Measurements from ENCODE around the gene OR52H1. TPM values are rescaled to one million over a fixed set of nuclear protein-coding genes. Genes with fewer than 3 reads are reported as not detected.

The OR52H1 gene
- total RNA-seq, 2 donors from 2014 or later, result not detected

DNA sequence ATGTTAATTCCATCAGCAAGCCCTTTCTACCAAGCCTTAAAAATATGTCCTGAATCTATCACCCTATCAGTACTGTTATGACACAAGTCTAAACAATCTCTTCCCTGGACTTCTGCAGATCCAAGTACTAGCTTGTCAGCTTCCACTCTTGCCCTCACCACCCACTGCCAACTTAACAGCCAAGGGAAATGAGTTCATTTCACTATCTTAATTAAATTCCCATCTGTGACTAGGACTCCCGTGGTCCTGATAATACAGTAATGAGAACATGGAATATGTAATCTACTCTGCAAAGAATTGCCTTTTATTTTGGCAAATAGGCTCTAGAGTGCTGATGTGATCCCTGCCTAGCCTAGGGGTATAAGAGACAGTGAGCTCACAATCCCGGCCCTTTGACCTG lies 48.7 kb downstream of the OR52H1 start:
- WGBS, 2 experiments (ENCODE audit: insufficient coverage in 1 of 2, insufficient read length in 1 of 2), result 83 to 89% methylated on average over 1 to 2 of the region's 2 CpGs
- H3K36me3 ChIP-seq (ENCODE audit: control insufficient read depth, insufficient read depth, low read length), result no peaks in the 10 kb centered on the region
- H3K4me3 Mint-ChIP-seq, result no peak overlapping the region
- H3K4me3 ChIP-seq (ENCODE audit: low read length), result no peak overlapping the region
- no peaks in the 10 kb centered on the region for H3K27me3 ChIP-seq (ENCODE audit: control insufficient read depth, insufficient read depth, low read length, poor library complexity, severe bottlenecking)
- no peaks in the 10 kb centered on the region for H3K9me3 ChIP-seq (ENCODE audit: control insufficient read depth, low read length)
- H3K9me3 Mint-ChIP-seq, result no peaks in the 10 kb centered on the region
- no peaks in the 10 kb centered on the region for H3K27me3 Mint-ChIP-seq (ENCODE audit: insufficient read depth)
- no peak overlapping the region for H3K27ac Mint-ChIP-seq
- H3K4me1 Mint-ChIP-seq, result peaks cover 13% of the 10 kb centered on the region
- TF ChIP-seq, protein P1, sequence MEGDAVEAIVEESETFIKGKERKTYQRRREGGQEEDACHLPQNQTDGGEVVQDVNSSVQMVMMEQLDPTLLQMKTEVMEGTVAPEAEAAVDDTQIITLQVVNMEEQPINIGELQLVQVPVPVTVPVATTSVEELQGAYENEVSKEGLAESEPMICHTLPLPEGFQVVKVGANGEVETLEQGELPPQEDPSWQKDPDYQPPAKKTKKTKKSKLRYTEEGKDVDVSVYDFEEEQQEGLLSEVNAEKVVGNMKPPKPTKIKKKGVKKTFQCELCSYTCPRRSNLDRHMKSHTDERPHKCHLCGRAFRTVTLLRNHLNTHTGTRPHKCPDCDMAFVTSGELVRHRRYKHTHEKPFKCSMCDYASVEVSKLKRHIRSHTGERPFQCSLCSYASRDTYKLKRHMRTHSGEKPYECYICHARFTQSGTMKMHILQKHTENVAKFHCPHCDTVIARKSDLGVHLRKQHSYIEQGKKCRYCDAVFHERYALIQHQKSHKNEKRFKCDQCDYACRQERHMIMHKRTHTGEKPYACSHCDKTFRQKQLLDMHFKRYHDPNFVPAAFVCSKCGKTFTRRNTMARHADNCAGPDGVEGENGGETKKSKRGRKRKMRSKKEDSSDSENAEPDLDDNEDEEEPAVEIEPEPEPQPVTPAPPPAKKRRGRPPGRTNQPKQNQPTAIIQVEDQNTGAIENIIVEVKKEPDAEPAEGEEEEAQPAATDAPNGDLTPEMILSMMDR (conservative IDR thresholded peaks at IDR 0.05), result no peak
- no peak overlapping the region for H3K27ac ChIP-seq (ENCODE audit: low read depth, low read length)
- DNase-seq, result no peak
- no peaks in the 10 kb centered on the region for H3K36me3 Mint-ChIP-seq (ENCODE audit: low read depth)
- no peaks in the 10 kb centered on the region for H3K4me1 ChIP-seq (ENCODE audit: control insufficient read depth, insufficient read depth, low read length)
- H3K9ac ChIP-seq (ENCODE audit: extremely low read depth, low read length, poor library complexity, severe bottlenecking), result no peak overlapping the region

Other genes starting within 250 kb of the OR52H1 start
- gene OR51B4, start 246.6 kb downstream of the OR52H1 start, total RNA-seq, result not detected
- gene OR51B2, start 224.2 kb downstream of the OR52H1 start, total RNA-seq, result under 1 TPM in 1 of 2 donors, not detected in 1; 0.51 TPM
- gene OR51B5, start 205.0 kb downstream of the OR52H1 start, total RNA-seq, result 1 to 10 TPM in 1 of 2 donors, under 1 TPM in 1; 0.93 to 1.8 TPM
- under 1 TPM in 1 of 2 donors, not detected in 1; 0.29 TPM for gene OR51B6, start 197.0 kb downstream of the OR52H1 start, total RNA-seq
- 1 to 10 TPM in 1 of 2 donors, under 1 TPM in 1; 0.55 to 1.1 TPM for gene OR51M1, start 164.7 kb downstream of the OR52H1 start, total RNA-seq
- gene OR51Q1, start 126.4 kb downstream of the OR52H1 start, total RNA-seq, result 1 to 10 TPM in 1 of 2 donors, under 1 TPM in 1; 0.24 to 1.6 TPM
- not detected for gene OR51I1, start 107.0 kb downstream of the OR52H1 start, total RNA-seq
- gene OR51I2, start 99.2 kb downstream of the OR52H1 start, total RNA-seq, result not detected
- gene OR52D1, start 59.9 kb downstream of the OR52H1 start, total RNA-seq, result not detected
- under 1 TPM in 1 of 2 donors, not detected in 1; 0.24 TPM for gene UBQLN3, start 38.6 kb downstream of the OR52H1 start, total RNA-seq
- under 1 TPM; 0.20 to 0.26 TPM for gene UBQLNL, start 31.8 kb downstream of the OR52H1 start, total RNA-seq
- not detected for gene OR52B6, start 32.3 kb upstream of the OR52H1 start, total RNA-seq
- gene TRIM6, start 48.1 kb upstream of the OR52H1 start, total RNA-seq, result 10 to 100 TPM; 17.4 to 26.1 TPM
- 1 to 10 TPM in 1 of 2 donors, under 1 TPM in 1; 0.68 to 1.2 TPM for gene TRIM34, start 76.5 kb upstream of the OR52H1 start, total RNA-seq
- 10 to 100 TPM; 16.0 to 21.4 TPM for gene TRIM5, start 136.5 kb upstream of the OR52H1 start, total RNA-seq
- 1 to 10 TPM; 1.1 to 3.1 TPM for gene TRIM22, start 141.2 kb upstream of the OR52H1 start, total RNA-seq
- not detected for gene OR56B1, start 187.9 kb upstream of the OR52H1 start, total RNA-seq
- not detected for gene OR52N4, start 205.7 kb upstream of the OR52H1 start, total RNA-seq
- gene OR52N5, start 234.8 kb upstream of the OR52H1 start, total RNA-seq, result not detected
- gene OR52N1, start 242.7 kb upstream of the OR52H1 start, total RNA-seq, result not detected